CD14-positive monocyte (primary cell): Measurements from ENCODE around the gene KCNC1. TPM values are rescaled to one million over a fixed set of nuclear protein-coding genes. Genes with fewer than 3 reads are reported as not detected.

Experiments used
- DNase-seq, 3 donors: peaks; one replicate each; pipeline ENCODE4 v3.0.0-alpha.2; 2011 to 2022
- H2AFZ ChIP-seq: 2 replicates; pipeline ENCODE4 v1.6.0; 2012; ENCODE audit warnings: mild to moderate bottlenecking, low read depth, low read length, inconsistent platforms; ENCODE audit not compliant: insufficient read depth, poor library complexity, severe bottlenecking
- H3K27ac ChIP-seq, 2 donors: 1 replicate in 1 of 2; 2 replicates in 1 of 2; pipeline ENCODE4 v1.5.1; 2012 to 2013; ENCODE audit warnings: low read length in 2 of 2, control low read depth in 1 of 2, inconsistent platforms in 1 of 2, low read depth in 1 of 2, mild to moderate bottlenecking in 1 of 2
- H3K27me3 ChIP-seq, 2 donors: one replicate each; pipeline versions ENCODE4 v1.6.0 to v1.6.1; 2011 to 2013; ENCODE audit warnings: low read length in 2 of 2; ENCODE audit not compliant: control insufficient read depth in 2 of 2, insufficient read depth in 2 of 2
- H3K36me3 ChIP-seq, 2 donors: replicated peaks in 1 of 2; 1 replicate in 1 of 2; 2 replicates in 1 of 2; pipeline versions ENCODE4 v1.5.1 to v1.6.1; 2012 to 2013; ENCODE audit warnings: low read length in 2 of 2, control low read depth in 1 of 2, inconsistent platforms in 1 of 2, mild to moderate bottlenecking in 1 of 2; ENCODE audit not compliant: insufficient read depth in 2 of 2, control insufficient read depth in 1 of 2
- H3K4me1 ChIP-seq, 2 donors: 1 replicate in 1 of 2; 2 replicates in 1 of 2; pipeline versions ENCODE4 v1.5.1 to v1.6.1; 2012 to 2013; ENCODE audit warnings: low read length in 2 of 2, control low read depth in 1 of 2, inconsistent platforms in 1 of 2, mild to moderate bottlenecking in 1 of 2, moderate library complexity in 1 of 2; ENCODE audit not compliant: insufficient read depth in 2 of 2, control insufficient read depth in 1 of 2
- H3K4me2 ChIP-seq: replicated peaks from 2 replicates; pipeline ENCODE3; 2012; ENCODE audit warnings: low read length, moderate library complexity, mild to moderate bottlenecking; ENCODE audit not compliant: poor library complexity, severe bottlenecking; ENCODE audit errors: extremely low read depth
- H3K4me3 ChIP-seq, 3 experiments: fragments of 200-600 bp in 1 of 3; sonication (generic) in 1 of 3; replicated peaks in 1 of 3; 1 replicate in 2 of 3; 2 replicates in 1 of 3; pipeline ENCODE4 v1.5.1; 2011 to 2013; ENCODE audit warnings: low read length in 3 of 3, mild to moderate bottlenecking in 3 of 3, control low read depth in 2 of 3, low read depth in 2 of 3, inconsistent platforms in 1 of 3, moderate library complexity in 1 of 3
- H3K79me2 ChIP-seq: 2 replicates; pipeline ENCODE4 v1.6.0; 2012; ENCODE audit warnings: mild to moderate bottlenecking, control low read depth, inconsistent platforms, low read length, moderate library complexity; ENCODE audit not compliant: insufficient read depth
- H3K9ac ChIP-seq: 2 replicates; pipeline ENCODE4 v1.6.0; 2017; ENCODE audit warnings: low read length, mild to moderate bottlenecking; ENCODE audit not compliant: insufficient read depth, poor library complexity, severe bottlenecking
- H3K9me3 ChIP-seq, 2 donors: replicated peaks in 1 of 2; 1 replicate in 1 of 2; 2 replicates in 1 of 2; pipeline versions ENCODE4 v1.5.1 to v1.6.1; 2012 to 2013; ENCODE audit warnings: low read length in 2 of 2, control low read depth in 1 of 2; ENCODE audit not compliant: control insufficient read depth in 1 of 2, insufficient read depth in 1 of 2
- H4K20me1 ChIP-seq: 2 replicates; pipeline ENCODE4 v1.6.0; 2012; ENCODE audit warnings: mild to moderate bottlenecking, low read length, control low read depth, moderate library complexity; ENCODE audit not compliant: insufficient read depth
- H3K27ac Mint-ChIP-seq, 7 donors: one replicate each; pipeline ENCODE4 v1.8.0; 2020; ENCODE audit warnings: mild to moderate bottlenecking in 7 of 7, mixed read lengths in 7 of 7, moderate library complexity in 6 of 7, inconsistent platforms in 2 of 7
- H3K27me3 Mint-ChIP-seq, 3 donors: one replicate each; pipeline ENCODE4 v1.8.0; 2021 to 2022; ENCODE audit warnings: low read depth in 3 of 3, mild to moderate bottlenecking in 3 of 3, mixed read lengths in 3 of 3, moderate library complexity in 3 of 3, inconsistent platforms in 1 of 3
- H3K36me3 Mint-ChIP-seq, 2 donors: one replicate each; pipeline ENCODE4 v1.8.0; 2020; ENCODE audit warnings: mixed read lengths in 2 of 2, inconsistent platforms in 1 of 2, mild to moderate bottlenecking in 1 of 2
- H3K4me1 Mint-ChIP-seq: one replicate; pipeline ENCODE4 v1.8.0; 2020; ENCODE audit warnings: mild to moderate bottlenecking, mixed read lengths
- H3K4me3 Mint-ChIP-seq, 2 donors: one replicate each; pipeline ENCODE4 v1.8.0; 2020; ENCODE audit warnings: mild to moderate bottlenecking in 2 of 2, mixed read lengths in 2 of 2, moderate library complexity in 1 of 2
- H3K9me3 Mint-ChIP-seq, 7 donors: one replicate each; pipeline ENCODE4 v1.8.0; 2020 to 2022; ENCODE audit warnings: mixed read lengths in 7 of 7, mild to moderate bottlenecking in 6 of 7, moderate library complexity in 6 of 7, inconsistent platforms in 2 of 7
- WGBS: methylation state at CpG from one replicate; pipeline ENCODE4 v1.1.5; 2013; ENCODE audit warnings: missing lambda C conversion rate; ENCODE audit not compliant: insufficient coverage; 5-methylcytosine and 5-hydroxymethylcytosine counted together
- intact Hi-C, 2 donors: fragments of 100-400 bp; cut with micrococcal nuclease; formaldehyde crosslinking; loops; one replicate each; pipeline versions ENCODE4 v1.15.0 to v1.15.1; 2023
- polyA plus RNA-seq, 3 donors: library from polyadenylated mRNA; depleted of rRNA in 1 of 3; unstranded in 2 of 3; stranded (reverse) in 1 of 3; fragments of 300-500 nt in 2 of 3; fragments of >200 nt in 1 of 3; fragmentation: Illumina TruSeq in 2 of 3; gene quantifications; 1 replicate in 2 of 3; 2 replicates in 1 of 3; pipeline ENCODE4 v1.2.3, GENCODE V29; 2012 to 2021
- TF ChIP-seq, protein P1 (sequence below): fragments of 200-600 bp; IDR thresholded peaks from one replicate; pipeline ENCODE4 v1.8.0; 2022; ENCODE audit warnings: antibody characterized with exemption, mild to moderate bottlenecking

KCNC1 gene
- polyA plus RNA-seq, 3 donors: not detected

DNA sequence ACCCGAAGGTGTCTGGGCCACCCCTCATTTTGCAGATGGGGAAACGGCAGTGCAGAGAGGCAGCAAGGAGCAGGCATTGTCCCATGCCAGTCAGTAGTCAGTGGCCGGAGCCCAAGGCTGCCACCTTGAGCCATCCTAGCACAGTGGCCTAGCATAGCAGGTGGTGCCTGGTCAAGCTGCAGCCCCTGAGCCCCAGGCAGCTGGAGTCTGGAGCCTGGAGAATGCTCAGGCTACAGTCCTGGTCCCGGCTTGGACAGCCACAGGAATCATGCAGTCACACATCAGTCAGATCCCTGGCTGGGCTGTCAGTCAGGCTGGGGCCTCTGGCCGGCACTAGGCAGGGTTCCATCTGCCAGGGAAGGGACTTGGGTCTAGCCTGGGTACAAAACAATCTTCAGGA lies 18.6 kb downstream of the KCNC1 start:
- peaks cover 6 to 10% (median 8%) of the 10 kb centered on the region in 3 donors for H3K27me3 Mint-ChIP-seq
- H3K4me3 ChIP-seq: no peak overlapping the region
- no peaks in the 10 kb centered on the region for H3K9me3 Mint-ChIP-seq
- no peak overlapping the region for H3K9ac ChIP-seq
- 80% methylated on average over 5 of the region's 5 CpGs for WGBS
- H2AFZ ChIP-seq: no peak overlapping the region
- DNase-seq: no peak
- no peaks in the 10 kb centered on the region for H3K36me3 Mint-ChIP-seq
- no peaks in the 10 kb centered on the region for H3K9me3 ChIP-seq
- intact Hi-C loops: no loop called here
- H3K27ac Mint-ChIP-seq: no peak overlapping the region
- H3K27me3 ChIP-seq: no peaks in the 10 kb centered on the region
- TF ChIP-seq, protein P1, sequence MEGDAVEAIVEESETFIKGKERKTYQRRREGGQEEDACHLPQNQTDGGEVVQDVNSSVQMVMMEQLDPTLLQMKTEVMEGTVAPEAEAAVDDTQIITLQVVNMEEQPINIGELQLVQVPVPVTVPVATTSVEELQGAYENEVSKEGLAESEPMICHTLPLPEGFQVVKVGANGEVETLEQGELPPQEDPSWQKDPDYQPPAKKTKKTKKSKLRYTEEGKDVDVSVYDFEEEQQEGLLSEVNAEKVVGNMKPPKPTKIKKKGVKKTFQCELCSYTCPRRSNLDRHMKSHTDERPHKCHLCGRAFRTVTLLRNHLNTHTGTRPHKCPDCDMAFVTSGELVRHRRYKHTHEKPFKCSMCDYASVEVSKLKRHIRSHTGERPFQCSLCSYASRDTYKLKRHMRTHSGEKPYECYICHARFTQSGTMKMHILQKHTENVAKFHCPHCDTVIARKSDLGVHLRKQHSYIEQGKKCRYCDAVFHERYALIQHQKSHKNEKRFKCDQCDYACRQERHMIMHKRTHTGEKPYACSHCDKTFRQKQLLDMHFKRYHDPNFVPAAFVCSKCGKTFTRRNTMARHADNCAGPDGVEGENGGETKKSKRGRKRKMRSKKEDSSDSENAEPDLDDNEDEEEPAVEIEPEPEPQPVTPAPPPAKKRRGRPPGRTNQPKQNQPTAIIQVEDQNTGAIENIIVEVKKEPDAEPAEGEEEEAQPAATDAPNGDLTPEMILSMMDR: no peak
- no peak overlapping the region for H3K4me3 Mint-ChIP-seq
- no peaks in the 10 kb centered on the region for H4K20me1 ChIP-seq
- no peaks in the 10 kb centered on the region for H3K36me3 ChIP-seq
- no peak overlapping the region for H3K27ac ChIP-seq
- no peaks in the 10 kb centered on the region for H3K4me1 Mint-ChIP-seq
- no peaks in the 10 kb centered on the region for H3K79me2 ChIP-seq
- H3K4me1 ChIP-seq: no peaks in the 10 kb centered on the region
- H3K4me2 ChIP-seq: no peak overlapping the region

GRCh38 chr11:17753641-17754040 lies 19.1 kb downstream of the KCNC1 start:
- Mint-ChIP-seq H3K4me1 (no peaks in the 10 kb centered on the region), H3K27ac (no peak overlapping the region), H3K9me3 (no peaks in the 10 kb centered on the region), H3K36me3 (no peaks in the 10 kb centered on the region), H3K27me3 (peaks cover 6 to 10% (median 8%) of the 10 kb centered on the region in 3 donors), H3K4me3 (no peak overlapping the region)
- Histone ChIP-seq H2AFZ (no peak overlapping the region), H3K27ac (no peak overlapping the region), H3K27me3 (no peaks in the 10 kb centered on the region), H3K79me2 (no peaks in the 10 kb centered on the region), H4K20me1 (no peaks in the 10 kb centered on the region), H3K4me1 (no peaks in the 10 kb centered on the region), H3K4me2 (no peak overlapping the region), H3K36me3 (no peaks in the 10 kb centered on the region), H3K4me3 (no peak overlapping the region), H3K9ac (no peak overlapping the region), H3K9me3 (no peaks in the 10 kb centered on the region)
- intact Hi-C loops: no loop called here
- TF ChIP-seq, protein P1: no peak
- 94% methylated on average over 6 of the region's 10 CpGs for WGBS
- no peak for DNase-seq
